ENCODE results near the gene PLA2G15.

Gene PLA2G15

DNA sequence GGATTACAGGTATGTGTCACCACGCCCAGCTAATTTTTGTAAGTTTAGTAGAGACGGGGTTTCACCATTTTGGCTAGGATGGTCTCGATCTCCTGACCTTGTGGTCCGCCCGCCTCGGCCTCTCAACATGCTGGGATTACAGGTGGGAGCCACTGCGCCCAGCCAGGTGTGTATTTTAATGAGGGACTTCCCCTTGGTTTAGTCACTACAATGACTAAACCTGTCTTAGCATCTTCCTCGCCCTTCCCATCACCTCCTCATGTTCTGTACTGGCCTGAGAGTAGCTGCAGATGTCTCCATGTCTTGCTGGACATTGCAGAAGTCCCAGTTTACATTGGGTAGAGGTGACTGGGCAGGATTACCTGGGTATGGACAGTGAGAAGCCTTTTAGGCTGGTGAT lies 28.7 kb downstream of the PLA2G15 start:
- CTCF ChIA-PET, result interaction anchor here (0.8 to 1.8 kb wide), 5 partner anchors 10 to 180 kb away, joined by 3 to 7 read pairs (median 5); partner anchors contain the start of gene SLC7A6
- no peak for TF ChIP-seq ZBTB17 (tag by site-specific recombination; IDR thresholded peaks at IDR 0.05)
- no peak for TF ChIP-seq ZNF174 (tag by site-specific recombination; IDR thresholded peaks at IDR 0.05)
- no peak for TF ChIP-seq ZNF549 (tag by site-specific recombination; IDR thresholded peaks at IDR 0.05)
- TF ChIP-seq, protein P1, sequence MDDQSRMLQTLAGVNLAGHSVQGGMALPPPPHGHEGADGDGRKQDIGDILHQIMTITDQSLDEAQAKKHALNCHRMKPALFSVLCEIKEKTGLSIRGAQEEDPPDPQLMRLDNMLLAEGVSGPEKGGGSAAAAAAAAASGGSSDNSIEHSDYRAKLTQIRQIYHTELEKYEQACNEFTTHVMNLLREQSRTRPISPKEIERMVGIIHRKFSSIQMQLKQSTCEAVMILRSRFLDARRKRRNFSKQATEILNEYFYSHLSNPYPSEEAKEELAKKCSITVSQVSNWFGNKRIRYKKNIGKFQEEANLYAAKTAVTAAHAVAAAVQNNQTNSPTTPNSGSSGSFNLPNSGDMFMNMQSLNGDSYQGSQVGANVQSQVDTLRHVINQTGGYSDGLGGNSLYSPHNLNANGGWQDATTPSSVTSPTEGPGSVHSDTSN (CRISPR knock-in tag; IDR thresholded peaks at IDR 0.05), result no peak
- TF ChIP-seq REST (tag by site-specific recombination; IDR thresholded peaks at IDR 0.05), result no peak
- no peak for TF ChIP-seq ZNF792 (tag by site-specific recombination; IDR thresholded peaks at IDR 0.05)
- TF ChIP-seq TSHZ1 (tag by site-specific recombination; IDR thresholded peaks at IDR 0.05; ENCODE audit: borderline replicate concordance), result no peak
- TF ChIP-seq HOXD13 (CRISPR knock-in tag; IDR thresholded peaks at IDR 0.05; ENCODE audit: borderline replicate concordance), result no peak
- no peak for TF ChIP-seq SP3 (tag by site-specific recombination; IDR thresholded peaks at IDR 0.05)
- no peak for TF ChIP-seq ZNF366 (tag by site-specific recombination; conservative IDR thresholded peaks at IDR 0.05)
- no peak for TF ChIP-seq ZNF48 (tag by site-specific recombination; IDR thresholded peaks at IDR 0.05)
- TF ChIP-seq KLF9 (tag by site-specific recombination; IDR thresholded peaks at IDR 0.05; ENCODE audit: low read depth), result no peak
- TF ChIP-seq YY2 (tag by site-specific recombination; IDR thresholded peaks at IDR 0.05), result no peak
- no peak for TF ChIP-seq ZNF654 (tag by site-specific recombination; IDR thresholded peaks at IDR 0.05; ENCODE audit: low read depth)
- TF ChIP-seq ZBTB6 (tag by site-specific recombination; IDR thresholded peaks at IDR 0.05), result no peak
- no peak for TF ChIP-seq ZFHX2 (tag by site-specific recombination; conservative IDR thresholded peaks at IDR 0.05)
- no peak for TF ChIP-seq ZNF157 (tag by site-specific recombination; IDR thresholded peaks at IDR 0.05)
- no peak for TF ChIP-seq ZNF629 (tag by site-specific recombination; IDR thresholded peaks at IDR 0.05)
- peaks cover 4 to 34% of the 10 kb centered on the region in 2 experiments; a peak in 2 of 3 replicates for H3K36me3 ChIP-seq (ENCODE audit: control insufficient read depth in 2 of 2, insufficient read depth in 1 of 2, low read length in 2 of 2)

More for the DNA sequence above, 28.7 kb downstream of the PLA2G15 start:
- H3K4me3 ChIP-seq (ENCODE audit: low read depth, low read length), result no peak overlapping the region
- POLR2A ChIA-PET, result interaction anchor here (0.5 to 0.7 kb wide), 2 partner anchors 9 to 35 kb away, joined by 3 to 4 read pairs; no protein-coding TSS in a partner anchor
- no peak overlapping the region for H3K27ac ChIP-seq (ENCODE audit: extremely low read depth, low read depth, low read length)
- H3K9me3 ChIP-seq (ENCODE audit: control insufficient read depth, insufficient read depth, low read depth, low read length), result no peaks in the 10 kb centered on the region
- peaks cover 3% of the 10 kb centered on the region for H3K4me1 ChIP-seq (ENCODE audit: control insufficient read depth, insufficient read depth, low read length)

Measured in HEK293 (cell line).